HG02870 (cell line): ENCODE results near the gene ODAM.
"Not testable (repeated sequence)": the region's sequence is repeated elsewhere in the genome, so short reads cannot be mapped to it uniquely, and the experiment has no call there.

ENCODE experiments used
- ATAC-seq: cut with Tn5 transposase; IDR thresholded peaks from one replicate; pipeline ENCODE4 v1.9.1; 2021; ENCODE audit warnings: mild to moderate bottlenecking, moderate library complexity; ENCODE audit not compliant: unreplicated experiment

ODAM gene

GRCh38 chr4:70221389-70221788 is 25.9 kb downstream of the ODAM start:
- ATAC-seq = not testable (repeated sequence)

DNA sequence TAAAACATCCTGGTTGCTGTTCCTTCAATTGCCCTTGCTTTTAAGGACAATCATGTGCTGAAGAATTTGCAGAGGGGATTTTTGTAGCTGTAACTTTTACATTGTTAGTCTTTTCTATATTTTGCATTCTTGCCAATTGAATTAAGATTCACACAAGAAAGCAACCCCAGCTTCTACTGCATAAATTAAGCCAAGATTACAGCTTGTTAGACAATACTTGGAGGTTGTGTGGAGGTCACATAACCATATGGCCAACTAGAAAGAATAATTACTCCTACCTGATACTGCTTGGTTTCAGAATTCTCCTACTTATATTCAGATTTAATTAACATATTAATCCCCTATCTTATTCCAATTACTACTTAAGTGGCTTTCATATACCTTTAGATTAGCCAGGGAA is 26.3 kb downstream of the ODAM start:
- ATAC-seq = not testable (repeated sequence)

DNA sequence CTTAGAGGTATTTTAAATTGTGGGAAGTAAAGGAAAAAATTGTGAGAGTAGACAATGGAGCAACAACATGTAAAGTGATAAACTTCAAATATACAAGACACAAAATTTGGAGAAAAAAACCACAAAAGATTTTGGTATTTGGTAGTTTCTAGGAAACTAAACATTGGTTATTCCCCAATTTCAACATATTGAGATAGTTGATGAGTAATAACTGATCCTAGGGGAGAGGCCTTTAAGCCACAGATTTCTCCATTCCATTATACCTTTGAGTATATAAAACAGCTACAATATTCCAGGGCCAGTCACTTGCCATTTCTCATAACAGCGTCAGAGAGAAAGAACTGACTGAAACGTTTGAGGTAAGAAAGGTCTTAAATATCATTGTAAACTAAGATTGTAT is 30.3 kb downstream of the ODAM start, which contains the start of gene FDCSP:
Gene FDCSP (plus strand): TSS at position 301 of the 400 bp plus-strand sequence. CDS start 5,071 bp downstream, outside the sequence.
- no peak for ATAC-seq

GRCh38 chr4:70236125-70236524 is 40.6 kb downstream of the ODAM start:
- no peak for ATAC-seq

- ATAC-seq = no peak
Measured at GRCh38 chr4:70239131-70239883, 43.8 kb downstream of the ODAM start.

DNA sequence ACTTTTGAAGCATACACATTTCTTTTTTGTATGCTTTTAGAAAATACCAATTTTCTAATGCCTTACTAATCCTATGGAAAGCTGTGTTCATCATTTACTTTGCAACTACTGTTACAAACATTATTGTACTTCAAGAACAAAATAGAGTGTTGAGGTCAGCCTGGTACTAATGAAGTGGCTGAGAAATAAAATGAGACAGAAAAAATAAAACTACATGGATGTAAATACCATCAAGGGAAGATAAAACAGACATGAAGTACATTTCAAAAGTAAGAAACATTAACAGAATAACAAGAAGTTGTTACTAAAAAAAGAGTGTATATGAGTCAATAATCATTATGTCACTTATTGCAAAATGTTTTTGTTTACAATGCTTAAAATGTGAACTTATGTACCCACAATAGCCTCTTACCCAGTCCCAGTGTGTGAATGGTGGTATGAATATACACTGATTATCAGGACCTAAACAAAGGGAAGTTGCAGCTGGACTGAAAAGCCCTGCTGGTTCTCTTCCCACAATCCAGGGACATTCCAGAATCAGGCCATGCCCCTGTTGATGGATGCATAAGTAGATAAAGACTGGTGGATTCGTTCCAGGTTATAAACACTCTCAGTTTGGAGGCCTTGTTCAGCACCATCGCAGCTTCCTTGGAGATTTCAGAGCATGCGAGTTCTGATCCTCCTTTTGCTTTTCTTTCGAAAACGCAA is 44.5 kb downstream of the ODAM start:
- ATAC-seq = no peak

DNA sequence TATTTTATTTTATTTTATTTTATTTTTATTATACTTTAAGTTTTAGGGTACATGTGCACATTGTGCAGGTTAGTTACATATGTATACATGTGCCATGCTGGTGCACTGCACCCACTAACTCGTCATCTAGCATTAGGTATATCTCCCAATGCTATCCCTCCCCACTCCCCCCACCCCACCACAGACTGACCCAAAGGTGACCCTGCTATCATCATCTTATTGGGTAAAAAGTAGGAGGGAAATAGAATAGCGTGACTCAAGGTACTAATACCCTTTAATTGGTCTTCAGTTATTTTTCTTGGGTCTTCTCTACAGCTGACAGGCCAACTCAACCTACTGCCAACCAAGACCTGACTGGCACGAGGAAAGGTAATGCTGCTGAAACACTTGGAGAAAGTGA is 46.8 kb downstream of the ODAM start, which contains the start of gene CSN3:
Gene CSN3 (plus strand): TSS at position 301 of the 400 bp plus-strand sequence. CDS start 2,223 bp downstream, outside the sequence.
- ATAC-seq = not testable (repeated sequence)

DNA sequence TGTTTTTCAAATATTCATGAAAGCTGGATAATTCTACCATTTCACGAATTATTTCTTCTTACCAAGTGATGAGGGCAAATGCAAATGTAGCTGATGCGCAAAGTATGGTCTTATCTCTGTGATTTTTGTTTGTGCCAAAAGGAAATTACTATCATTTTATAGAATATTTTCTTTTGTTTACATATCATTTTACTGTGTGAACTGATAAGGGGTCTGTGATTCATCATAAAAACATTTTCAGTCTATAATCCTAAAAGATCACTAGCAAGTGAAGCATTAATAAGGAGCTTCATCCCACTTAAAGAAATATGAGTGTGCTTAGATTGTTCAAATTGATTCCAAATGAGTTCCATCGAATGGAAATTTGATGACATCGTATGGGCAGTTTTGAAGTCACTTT is 47.6 kb downstream of the ODAM start:
- no peak for ATAC-seq

GRCh38 chr4:70251250-70251944 is 55.9 kb downstream of the ODAM start:
- ATAC-seq = no peak

DNA sequence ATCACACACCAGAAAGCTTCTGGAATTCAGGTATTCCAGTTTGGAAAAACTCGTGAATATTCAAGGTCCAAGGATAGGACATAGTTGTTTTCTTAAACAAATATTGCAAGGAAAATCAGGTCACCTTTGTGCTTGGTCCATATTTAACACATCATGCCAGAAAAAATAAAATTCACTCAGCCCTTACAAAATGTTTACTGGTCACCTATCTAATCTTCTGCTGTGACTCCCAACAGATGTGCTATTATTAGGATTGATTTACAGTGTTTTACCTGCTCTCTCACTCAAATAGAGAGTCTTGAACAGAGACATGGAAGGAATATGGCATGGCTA is 56.4 kb downstream of the ODAM start:
- no peak for ATAC-seq
